Epithelial cell of proximal tubule (primary cell): ENCODE data around the gene LIN7C. TPM values are rescaled to one million over a fixed set of nuclear protein-coding genes. Genes with fewer than 3 reads are reported as not detected.
A peak's percentile ranks its signal among the peaks of the same experiment; 100 is the strongest.
"Not testable (repeated sequence)": the region's sequence is repeated elsewhere in the genome, so short reads cannot be mapped to it uniquely, and the experiment has no call there.

Experiments
- DNase-seq: peaks from one replicate; pipeline ENCODE4 v3.0.0-alpha.2; 2011; ENCODE audit warnings: low read depth
- H3K4me3 ChIP-seq: 2 replicates; pipeline ENCODE4 v1.5.1; 2011; ENCODE audit warnings: low read depth, mild to moderate bottlenecking, low read length
- total RNA-seq: library from RNA; depleted of rRNA; stranded (reverse); fragments of >200 nt; gene quantifications from 2 replicates; pipeline ENCODE4 v1.2.3, GENCODE V29; 2015
- TF ChIP-seq, protein P1 (sequence below): conservative IDR thresholded peaks from 2 replicates; pipeline ENCODE4 v1.5.1; 2012; ENCODE audit warnings: low read depth, mild to moderate bottlenecking, low read length

LIN7C gene
- total RNA-seq, 1 donor from 2014 or later, result 23.5 TPM

DNA sequence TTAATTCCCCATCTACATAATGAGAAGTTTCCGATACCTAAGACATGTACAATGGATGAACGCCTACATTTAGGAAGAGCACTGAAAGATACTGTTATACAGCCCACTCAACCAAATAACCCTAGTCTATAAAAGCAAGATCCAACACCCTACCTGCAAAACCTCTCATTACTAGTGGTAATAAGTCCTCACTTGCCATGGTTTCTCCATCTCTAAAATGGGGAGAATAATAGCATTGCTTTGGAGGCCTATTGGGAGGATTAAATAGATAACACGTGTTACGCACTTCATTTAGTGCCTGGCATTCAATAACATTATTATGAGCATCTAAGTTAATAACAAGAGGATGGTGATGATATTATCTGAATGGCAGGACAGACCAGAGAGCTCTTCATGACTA, 50.9 kb downstream of the LIN7C start:
- H3K4me3 ChIP-seq, result peak overlapping the region; percentile 10
- no peak for DNase-seq
- TF ChIP-seq, protein P1, sequence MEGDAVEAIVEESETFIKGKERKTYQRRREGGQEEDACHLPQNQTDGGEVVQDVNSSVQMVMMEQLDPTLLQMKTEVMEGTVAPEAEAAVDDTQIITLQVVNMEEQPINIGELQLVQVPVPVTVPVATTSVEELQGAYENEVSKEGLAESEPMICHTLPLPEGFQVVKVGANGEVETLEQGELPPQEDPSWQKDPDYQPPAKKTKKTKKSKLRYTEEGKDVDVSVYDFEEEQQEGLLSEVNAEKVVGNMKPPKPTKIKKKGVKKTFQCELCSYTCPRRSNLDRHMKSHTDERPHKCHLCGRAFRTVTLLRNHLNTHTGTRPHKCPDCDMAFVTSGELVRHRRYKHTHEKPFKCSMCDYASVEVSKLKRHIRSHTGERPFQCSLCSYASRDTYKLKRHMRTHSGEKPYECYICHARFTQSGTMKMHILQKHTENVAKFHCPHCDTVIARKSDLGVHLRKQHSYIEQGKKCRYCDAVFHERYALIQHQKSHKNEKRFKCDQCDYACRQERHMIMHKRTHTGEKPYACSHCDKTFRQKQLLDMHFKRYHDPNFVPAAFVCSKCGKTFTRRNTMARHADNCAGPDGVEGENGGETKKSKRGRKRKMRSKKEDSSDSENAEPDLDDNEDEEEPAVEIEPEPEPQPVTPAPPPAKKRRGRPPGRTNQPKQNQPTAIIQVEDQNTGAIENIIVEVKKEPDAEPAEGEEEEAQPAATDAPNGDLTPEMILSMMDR, result no peak

DNA sequence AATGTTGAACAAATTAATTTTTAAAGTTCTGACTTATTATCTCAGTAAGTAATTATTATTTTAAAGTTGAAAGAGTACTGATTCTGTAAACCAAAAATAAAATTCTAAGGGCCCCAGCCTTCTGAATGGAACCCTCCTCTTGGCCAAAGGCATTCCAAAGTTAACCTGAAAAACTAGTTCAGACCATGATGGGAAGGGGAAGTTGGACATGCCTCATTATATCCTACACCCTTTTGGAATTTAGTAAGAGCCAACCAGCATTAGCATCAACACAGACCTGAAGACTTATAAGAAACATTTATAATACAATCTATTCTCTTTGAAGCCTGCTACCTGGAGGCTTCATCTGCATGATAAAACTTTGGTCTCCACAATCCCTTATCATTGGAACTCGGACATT, 52.9 kb downstream of the LIN7C start:
- H3K4me3 ChIP-seq, result no peak overlapping the region
- DNase-seq, result no peak
- TF ChIP-seq, protein P1, result no peak

DNA sequence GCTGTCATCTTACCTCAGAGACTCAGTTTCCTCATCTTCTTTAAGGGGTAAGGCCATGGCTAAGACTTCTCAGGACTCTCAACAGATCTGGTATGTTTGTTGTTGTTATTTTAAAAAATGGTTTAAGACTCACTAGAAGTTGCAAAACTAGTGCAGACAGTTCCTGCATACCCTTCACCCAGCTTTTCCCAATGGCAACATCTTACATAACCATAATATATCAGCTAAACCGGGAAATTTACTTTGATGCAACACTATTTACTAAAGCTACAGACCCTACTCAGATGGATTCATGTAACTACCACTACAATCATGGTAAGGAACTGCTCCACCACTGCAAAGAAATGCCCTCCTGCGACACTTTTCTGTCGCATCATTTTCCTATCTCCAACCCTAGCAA, 54.4 kb downstream of the LIN7C start:
- DNase-seq, result no peak
- TF ChIP-seq, protein P1, result no peak
- H3K4me3 ChIP-seq, result no peak overlapping the region

DNA sequence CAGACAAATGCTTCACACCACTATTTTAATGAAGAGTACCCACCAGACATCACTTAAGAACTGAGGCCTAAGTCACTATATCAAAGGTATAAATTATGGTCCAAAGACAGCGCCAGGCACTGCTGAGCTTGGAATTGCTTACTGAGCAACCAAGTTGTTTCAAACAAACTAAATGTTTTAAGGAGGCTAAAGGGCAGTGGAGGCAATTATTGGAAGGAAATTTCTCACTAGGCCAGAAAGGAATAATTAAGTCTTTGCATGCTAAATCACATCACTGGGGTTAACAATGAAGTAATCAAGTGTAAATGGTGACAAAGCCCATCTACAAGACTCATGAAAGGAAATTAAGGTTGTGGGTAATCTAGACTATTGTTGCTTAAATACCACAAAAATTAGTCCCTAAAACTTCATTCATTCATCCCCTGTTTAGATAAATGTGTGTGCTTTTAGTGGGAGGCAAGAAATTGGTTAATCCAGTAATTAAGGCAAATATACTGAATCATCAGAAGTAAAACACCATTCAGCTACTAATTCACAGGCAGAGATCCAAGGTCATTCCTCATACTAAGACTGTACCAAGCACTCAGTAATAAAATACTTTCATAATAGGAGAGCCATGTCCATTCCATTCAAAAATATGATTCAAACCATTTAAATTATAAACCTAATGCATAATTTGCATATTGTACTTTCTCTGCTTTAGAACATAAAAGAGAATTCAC, 55.2 kb downstream of the LIN7C start:
- TF ChIP-seq, protein P1, result no peak
- no peak overlapping the region for H3K4me3 ChIP-seq
- DNase-seq, result no peak

DNA sequence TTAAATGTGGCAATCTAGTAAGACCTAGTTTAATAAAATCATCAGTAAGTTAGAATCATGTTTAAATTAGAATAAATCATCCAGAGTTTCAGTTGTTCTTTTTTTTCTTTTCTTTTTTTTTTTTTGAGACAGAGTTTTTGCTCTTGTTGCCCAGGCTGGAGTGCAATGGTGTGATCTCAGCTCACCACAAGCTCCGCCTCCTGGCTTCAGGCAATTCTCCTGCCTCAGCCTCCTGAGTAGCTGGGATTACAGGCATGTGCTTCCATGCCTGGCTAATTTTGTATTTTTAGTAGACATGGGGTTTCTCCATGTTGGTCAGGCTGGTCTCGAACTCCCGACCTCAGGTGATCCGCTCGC, 58.4 kb downstream of the LIN7C start:
- H3K4me3 ChIP-seq, DNase-seq: not testable (repeated sequence)

DNA sequence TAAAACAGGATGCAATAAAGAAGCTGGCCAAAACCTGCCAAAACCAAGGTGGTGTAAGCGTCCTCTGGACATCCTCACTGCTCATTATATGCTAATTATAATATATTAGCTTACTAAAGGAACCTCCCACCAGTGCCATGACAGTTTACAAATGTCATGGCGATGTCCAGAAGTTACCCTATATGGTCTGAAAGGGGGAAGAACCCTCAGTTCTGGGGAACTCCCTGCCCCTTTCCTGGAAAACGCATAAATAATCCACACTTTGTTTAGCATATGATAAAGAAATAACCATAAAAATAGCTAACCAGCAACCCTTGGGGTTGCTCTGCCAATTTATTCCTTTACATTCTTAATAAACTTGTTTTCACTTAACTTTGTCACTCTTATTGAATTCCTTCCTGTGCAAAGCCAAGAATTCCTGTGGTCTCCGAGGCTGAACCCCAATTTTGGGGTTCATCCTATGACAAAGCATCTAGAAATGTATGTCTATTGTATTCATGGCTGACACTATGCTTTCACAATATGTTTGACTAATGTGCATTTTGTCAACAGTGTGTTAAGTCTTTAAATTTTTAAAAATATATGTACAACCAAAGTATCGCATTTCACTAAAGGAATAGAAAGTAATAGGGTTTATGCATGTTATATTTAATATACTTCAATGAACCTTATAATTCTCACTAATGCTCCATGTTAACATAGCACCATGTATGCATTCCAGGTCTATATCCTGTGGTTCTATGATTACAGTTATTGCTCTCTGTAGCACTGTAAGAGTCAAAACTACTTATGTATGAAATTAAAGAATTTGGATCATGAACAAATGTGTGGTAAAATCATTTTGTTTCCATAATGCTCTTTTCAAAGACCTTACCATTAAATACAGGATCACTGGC, 59.0 kb downstream of the LIN7C start:
- no peak overlapping the region for H3K4me3 ChIP-seq
- TF ChIP-seq, protein P1, result no peak
- DNase-seq, result no peak

DNA sequence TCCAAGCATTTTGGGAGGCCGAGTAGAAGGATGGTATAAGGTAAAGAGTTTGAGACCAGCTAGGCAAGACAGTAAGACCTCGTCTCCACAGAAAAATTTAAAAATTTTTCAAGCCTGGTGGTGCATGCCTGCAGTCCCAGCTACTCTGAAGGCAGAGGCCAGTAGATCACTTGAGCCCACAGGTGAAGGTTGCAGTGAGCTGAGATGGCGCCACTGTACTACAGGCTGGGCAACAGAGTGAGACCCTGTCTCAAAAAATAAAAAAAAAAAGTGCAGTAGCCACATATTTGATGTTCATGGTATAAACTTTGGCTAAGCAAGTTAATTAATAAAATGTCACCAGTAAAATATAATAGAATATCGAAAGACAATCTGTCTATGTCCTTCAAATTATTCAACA, 60.9 kb downstream of the LIN7C start:
- no peak for DNase-seq
- H3K4me3 ChIP-seq, result no peak overlapping the region
- TF ChIP-seq, protein P1, result no peak
